HFFc6 (cell line): ENCODE results near the gene EDC3. TPM values are rescaled to one million over a fixed set of nuclear protein-coding genes. Genes with fewer than 3 reads are reported as not detected.
"Not testable (repeated sequence)": the region's sequence is repeated elsewhere in the genome, so short reads cannot be mapped to it uniquely, and the experiment has no call there.

Source experiments
- DNase-seq: peaks from one replicate; pipeline ENCODE4 v3.0.0-alpha.2; 2018
- H3K27ac Mint-ChIP-seq: 2 replicates; pipeline ENCODE4 v1.8.0; 2020; ENCODE audit warnings: mild to moderate bottlenecking, mixed read lengths
- H3K27me3 Mint-ChIP-seq: 2 replicates; pipeline ENCODE4 v1.8.0; 2021; ENCODE audit warnings: mild to moderate bottlenecking, moderate library complexity, mixed read lengths; ENCODE audit not compliant: insufficient read depth
- H3K36me3 Mint-ChIP-seq: 2 replicates; pipeline ENCODE4 v1.8.0; 2021; ENCODE audit warnings: low read depth, mixed read lengths
- H3K4me1 Mint-ChIP-seq: 2 replicates; pipeline ENCODE4 v1.8.0; 2020; ENCODE audit warnings: low read depth, mixed read lengths
- H3K4me3 Mint-ChIP-seq: 2 replicates; pipeline ENCODE4 v1.8.0; 2020; ENCODE audit warnings: mild to moderate bottlenecking, moderate library complexity, mixed read lengths
- H3K9me3 Mint-ChIP-seq: 2 replicates; pipeline ENCODE4 v1.8.0; 2020; ENCODE audit warnings: mild to moderate bottlenecking, mixed read lengths
- CTCF ChIP-seq: fragments of 200-600 bp; sonication (generic); IDR thresholded peaks from 2 replicates; pipeline ENCODE4 v1.5.0; 2021; ENCODE audit warnings: antibody characterized with exemption, mild to moderate bottlenecking
- total RNA-seq, 6 experiments: library from RNA; stranded (reverse); fragmentation: NEBNext Ultra II Directional; extraction: Animal tissue kit (Norgen Biotek cat#: 25700); gene quantifications; 2 replicates in 1 of 6; 3 replicates in 5 of 6; pipeline ENCODE4 v1.2.3, GENCODE V29; 2021

Gene EDC3
- total RNA-seq, 6 experiments from 2014 or later = 37.2 to 46.8 (median 40.8) TPM

GRCh38 chr15:74730619-74731316 is 34.9 kb upstream of the EDC3 start:
- H3K9me3 Mint-ChIP-seq = no peaks in the 10 kb centered on the region
- H3K4me1 Mint-ChIP-seq = no peaks in the 10 kb centered on the region
- peaks cover 4% of the 10 kb centered on the region; the same call in 1 of the 2 replicates for H3K36me3 Mint-ChIP-seq
- no peak for DNase-seq
- TF ChIP-seq CTCF = no peak
- no peak overlapping the region for H3K27ac Mint-ChIP-seq
- H3K4me3 Mint-ChIP-seq = no peak overlapping the region
- peaks cover 73% of the 10 kb centered on the region for H3K27me3 Mint-ChIP-seq

- H3K4me3 Mint-ChIP-seq, H3K4me1 Mint-ChIP-seq, H3K36me3 Mint-ChIP-seq, DNase-seq, H3K9me3 Mint-ChIP-seq, H3K27ac Mint-ChIP-seq: not testable (repeated sequence)
- H3K27me3 Mint-ChIP-seq = peaks cover 71% of the 10 kb centered on the region
Measured at GRCh38 chr15:74729372-74729771, 33.5 kb upstream of the EDC3 start.

DNA sequence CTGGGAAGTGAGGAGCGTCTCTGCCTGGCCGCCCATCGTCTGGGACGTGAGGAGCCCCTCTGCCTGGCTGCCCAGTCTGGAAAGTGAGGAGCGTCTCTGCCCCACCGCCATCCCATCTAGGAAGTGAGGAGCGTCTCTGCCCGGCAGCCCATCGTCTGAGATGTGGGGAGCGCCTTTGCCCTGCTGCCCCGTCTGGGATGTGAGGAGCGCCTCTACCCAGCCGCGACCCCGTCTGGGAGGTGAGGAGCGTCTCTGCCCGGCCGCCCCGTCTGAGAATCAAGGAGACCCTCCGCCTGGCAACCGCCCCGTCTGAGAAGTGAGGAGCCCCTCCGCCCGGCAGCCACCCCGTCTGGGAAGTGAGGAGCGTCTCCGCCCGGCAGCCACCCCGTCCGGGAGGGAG is 32.9 kb upstream of the EDC3 start:
- DNase-seq, H3K36me3 Mint-ChIP-seq, H3K4me3 Mint-ChIP-seq, H3K4me1 Mint-ChIP-seq, H3K27ac Mint-ChIP-seq, H3K9me3 Mint-ChIP-seq: not testable (repeated sequence)
- H3K27me3 Mint-ChIP-seq = peaks cover 73% of the 10 kb centered on the region

DNA sequence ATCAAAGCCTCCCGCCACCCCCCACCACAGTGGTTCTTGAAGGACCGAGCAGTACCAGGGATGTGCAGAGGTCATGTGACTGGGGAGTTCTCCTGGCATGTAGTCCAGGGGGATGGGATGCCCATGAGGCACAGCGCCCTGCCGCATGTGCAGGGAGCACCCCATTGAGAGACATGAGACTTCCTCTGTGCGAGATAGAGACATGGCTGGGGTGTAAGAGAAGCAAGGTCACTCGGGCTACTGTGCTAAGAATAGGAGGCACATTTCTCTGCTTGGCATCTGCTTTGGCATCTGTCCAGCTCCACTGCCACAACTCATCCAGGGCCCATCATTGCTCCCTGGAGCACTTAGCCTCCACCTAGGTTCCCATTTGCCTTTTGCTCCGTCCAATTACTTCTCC is 31.9 kb upstream of the EDC3 start:
- no peak overlapping the region for H3K27ac Mint-ChIP-seq
- H3K4me3 Mint-ChIP-seq = no peak overlapping the region

GRCh38 chr15:74726774-74727164 is 30.9 kb upstream of the EDC3 start:
- Mint-ChIP-seq H3K27ac (no peak overlapping the region), H3K4me3 (peak overlapping the region; percentile 64; the same call in 1 of the 2 replicates), H3K36me3 (peaks cover 4% of the 10 kb centered on the region; the same call in 1 of the 2 replicates), H3K27me3 (peaks cover 70% of the 10 kb centered on the region), H3K4me1 (no peaks in the 10 kb centered on the region), H3K9me3 (no peaks in the 10 kb centered on the region)
- TF ChIP-seq CTCF = no peak
- DNase-seq = no peak

More for the DNA sequence above, 31.9 kb upstream of the EDC3 start:
- H3K36me3 Mint-ChIP-seq = peaks cover 4% of the 10 kb centered on the region; the same call in 1 of the 2 replicates
- H3K27me3 Mint-ChIP-seq = peaks cover 75% of the 10 kb centered on the region
- no peak for DNase-seq
- TF ChIP-seq CTCF = no peak
- H3K4me1 Mint-ChIP-seq = no peaks in the 10 kb centered on the region
- H3K9me3 Mint-ChIP-seq = no peaks in the 10 kb centered on the region

GRCh38 chr15:74725845-74726773 is 30.3 kb upstream of the EDC3 start:
- H3K4me3 Mint-ChIP-seq = peak overlapping the region; percentile 64; the same call in 1 of the 2 replicates
- no peaks in the 10 kb centered on the region for H3K9me3 Mint-ChIP-seq
- no peak for DNase-seq
- no peak overlapping the region for H3K27ac Mint-ChIP-seq
- TF ChIP-seq CTCF = no peak
- H3K36me3 Mint-ChIP-seq = peaks cover 4% of the 10 kb centered on the region; the same call in 1 of the 2 replicates
- peaks cover 69% of the 10 kb centered on the region for H3K27me3 Mint-ChIP-seq
- no peaks in the 10 kb centered on the region for H3K4me1 Mint-ChIP-seq
